ENCODE data around the gene ABCC6. TPM values are rescaled to one million over a fixed set of nuclear protein-coding genes. Genes with fewer than 3 reads are reported as not detected.

ABCC6 gene
- total RNA-seq, 1 donor from 2014 or later: 3.0 TPM

DNA sequence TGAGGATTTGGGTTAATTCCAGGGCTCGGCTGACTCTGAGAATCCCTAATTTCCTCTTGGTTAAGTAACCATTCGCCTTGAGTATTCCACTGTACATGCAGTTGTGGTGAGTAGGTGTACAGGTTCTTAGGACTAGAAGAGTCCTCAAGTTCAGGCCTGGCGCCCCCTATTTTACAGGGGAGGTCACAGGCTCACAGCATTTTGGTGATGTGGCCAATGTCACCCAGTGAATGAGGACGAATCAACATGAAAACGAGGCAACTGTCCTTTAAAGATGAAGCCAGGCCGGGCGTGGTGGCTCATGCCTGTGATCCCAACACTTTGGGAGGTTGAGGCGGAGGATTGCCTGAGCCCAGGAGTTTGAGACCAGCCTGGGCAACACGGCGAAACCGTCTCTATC, 55.4 kb downstream of the ABCC6 start:
- TF ChIP-seq, protein P1, sequence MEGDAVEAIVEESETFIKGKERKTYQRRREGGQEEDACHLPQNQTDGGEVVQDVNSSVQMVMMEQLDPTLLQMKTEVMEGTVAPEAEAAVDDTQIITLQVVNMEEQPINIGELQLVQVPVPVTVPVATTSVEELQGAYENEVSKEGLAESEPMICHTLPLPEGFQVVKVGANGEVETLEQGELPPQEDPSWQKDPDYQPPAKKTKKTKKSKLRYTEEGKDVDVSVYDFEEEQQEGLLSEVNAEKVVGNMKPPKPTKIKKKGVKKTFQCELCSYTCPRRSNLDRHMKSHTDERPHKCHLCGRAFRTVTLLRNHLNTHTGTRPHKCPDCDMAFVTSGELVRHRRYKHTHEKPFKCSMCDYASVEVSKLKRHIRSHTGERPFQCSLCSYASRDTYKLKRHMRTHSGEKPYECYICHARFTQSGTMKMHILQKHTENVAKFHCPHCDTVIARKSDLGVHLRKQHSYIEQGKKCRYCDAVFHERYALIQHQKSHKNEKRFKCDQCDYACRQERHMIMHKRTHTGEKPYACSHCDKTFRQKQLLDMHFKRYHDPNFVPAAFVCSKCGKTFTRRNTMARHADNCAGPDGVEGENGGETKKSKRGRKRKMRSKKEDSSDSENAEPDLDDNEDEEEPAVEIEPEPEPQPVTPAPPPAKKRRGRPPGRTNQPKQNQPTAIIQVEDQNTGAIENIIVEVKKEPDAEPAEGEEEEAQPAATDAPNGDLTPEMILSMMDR (IDR thresholded peaks at IDR 0.05; ENCODE audit: insufficient read depth, low read depth, low read length): no peak
- no peak for TF ChIP-seq EZH2 (IDR thresholded peaks at IDR 0.05; ENCODE audit: insufficient read depth, low read length)
- no peaks in the 10 kb centered on the region for H3K9me3 ChIP-seq (ENCODE audit: insufficient read depth, low read depth, low read length)
- no peaks in the 10 kb centered on the region for H4K20me1 ChIP-seq (ENCODE audit: insufficient read depth, low read length)
- Mint-ChIP-seq H3K4me1 (ENCODE audit: low read depth, unreplicated experiment) (no peaks in the 10 kb centered on the region), H3K4me3 (ENCODE audit: unreplicated experiment) (no peak overlapping the region), H3K36me3 (ENCODE audit: low read depth, unreplicated experiment) (peaks cover 8% of the 10 kb centered on the region), H3K27me3 (ENCODE audit: low read depth, unreplicated experiment) (peaks cover 3% of the 10 kb centered on the region), H3K9me3 (ENCODE audit: unreplicated experiment) (peaks cover 5% of the 10 kb centered on the region), H3K27ac (ENCODE audit: unreplicated experiment) (no peak overlapping the region)
- no peaks in the 10 kb centered on the region for H3K27me3 ChIP-seq (ENCODE audit: insufficient read depth, low read length)
- no peaks in the 10 kb centered on the region for H3K79me2 ChIP-seq (ENCODE audit: insufficient read depth, low read length)
- no peak overlapping the region for H3K4me2 ChIP-seq (ENCODE audit: low read length)
- no peak overlapping the region for H3K9ac ChIP-seq (ENCODE audit: low read length)
- no peak for FAIRE-seq
- DNase-seq (ENCODE audit: low read depth): no peak
- no peak overlapping the region for H3K27ac ChIP-seq (ENCODE audit: low read depth, low read length)
- H3K36me3 ChIP-seq (ENCODE audit: insufficient read depth, low read length): no peaks in the 10 kb centered on the region
- no peak overlapping the region for H2AFZ ChIP-seq (ENCODE audit: low read depth, low read length)
- no peak overlapping the region for H3K4me3 ChIP-seq (ENCODE audit: insufficient read depth, low read depth, low read length)
- H3K4me1 ChIP-seq (ENCODE audit: insufficient read depth, low read length): no peaks in the 10 kb centered on the region

- H3K9me3 ChIP-seq (ENCODE audit: insufficient read depth, low read depth, low read length): no peaks in the 10 kb centered on the region
- no peaks in the 10 kb centered on the region for H3K27me3 ChIP-seq (ENCODE audit: insufficient read depth, low read length)
- H3K36me3 ChIP-seq (ENCODE audit: insufficient read depth, low read length): no peaks in the 10 kb centered on the region
- no peak overlapping the region for H3K4me2 ChIP-seq (ENCODE audit: low read length)
- no peak overlapping the region for H3K9ac ChIP-seq (ENCODE audit: low read length)
- no peak overlapping the region for H2AFZ ChIP-seq (ENCODE audit: low read depth, low read length)
- Mint-ChIP-seq H3K27me3 (ENCODE audit: low read depth, unreplicated experiment) (peaks cover 3% of the 10 kb centered on the region), H3K36me3 (ENCODE audit: low read depth, unreplicated experiment) (peaks cover 8% of the 10 kb centered on the region), H3K4me1 (ENCODE audit: low read depth, unreplicated experiment) (no peaks in the 10 kb centered on the region), H3K27ac (ENCODE audit: unreplicated experiment) (no peak overlapping the region), H3K9me3 (ENCODE audit: unreplicated experiment) (peaks cover 5% of the 10 kb centered on the region), H3K4me3 (ENCODE audit: unreplicated experiment) (no peak overlapping the region)
- no peaks in the 10 kb centered on the region for H3K4me1 ChIP-seq (ENCODE audit: insufficient read depth, low read length)
- H3K79me2 ChIP-seq (ENCODE audit: insufficient read depth, low read length): no peaks in the 10 kb centered on the region
- no peaks in the 10 kb centered on the region for H4K20me1 ChIP-seq (ENCODE audit: insufficient read depth, low read length)
- TF ChIP-seq EZH2 (IDR thresholded peaks at IDR 0.05; ENCODE audit: insufficient read depth, low read length): no peak
- TF ChIP-seq, protein P1 (IDR thresholded peaks at IDR 0.05; ENCODE audit: insufficient read depth, low read depth, low read length): no peak
- no peak for FAIRE-seq
- no peak overlapping the region for H3K4me3 ChIP-seq (ENCODE audit: insufficient read depth, low read depth, low read length)
- no peak overlapping the region for H3K27ac ChIP-seq (ENCODE audit: low read depth, low read length)
- no peak for DNase-seq (ENCODE audit: low read depth)
Measured at GRCh38 chr16:16166949-16167348, 56.3 kb downstream of the ABCC6 start.

DNA sequence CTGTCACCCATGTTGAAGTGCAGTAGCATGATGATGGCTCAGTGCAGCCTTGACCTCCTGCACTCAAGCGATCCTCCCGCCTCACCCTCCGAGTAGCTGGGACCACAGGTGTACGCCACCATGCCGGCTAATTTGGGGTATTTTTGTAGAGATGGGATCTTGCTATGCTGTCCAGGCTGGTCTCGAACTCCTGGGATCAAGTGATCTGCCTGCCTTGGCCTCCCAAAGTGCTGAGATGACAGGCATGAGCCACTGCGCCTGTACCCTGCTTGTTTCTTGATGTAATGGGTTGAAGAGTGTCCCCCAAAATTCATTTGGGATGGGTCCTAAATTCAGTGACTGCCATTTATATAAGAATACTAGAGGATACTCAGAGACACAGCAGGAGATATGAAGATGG, 57.2 kb downstream of the ABCC6 start:
- no peak for DNase-seq (ENCODE audit: low read depth)
- no peak overlapping the region for H3K4me3 ChIP-seq (ENCODE audit: insufficient read depth, low read depth, low read length)
- H3K36me3 ChIP-seq (ENCODE audit: insufficient read depth, low read length): no peaks in the 10 kb centered on the region
- H3K9me3 ChIP-seq (ENCODE audit: insufficient read depth, low read depth, low read length): no peaks in the 10 kb centered on the region
- H3K27ac ChIP-seq (ENCODE audit: low read depth, low read length): no peak overlapping the region
- H3K4me2 ChIP-seq (ENCODE audit: low read length): no peak overlapping the region
- Mint-ChIP-seq H3K4me1 (ENCODE audit: low read depth, unreplicated experiment) (no peaks in the 10 kb centered on the region), H3K4me3 (ENCODE audit: unreplicated experiment) (no peak overlapping the region), H3K27ac (ENCODE audit: unreplicated experiment) (no peak overlapping the region), H3K36me3 (ENCODE audit: low read depth, unreplicated experiment) (peaks cover 10% of the 10 kb centered on the region), H3K27me3 (ENCODE audit: low read depth, unreplicated experiment) (peaks cover 5% of the 10 kb centered on the region), H3K9me3 (ENCODE audit: unreplicated experiment) (peaks cover 6% of the 10 kb centered on the region)
- FAIRE-seq: no peak
- no peaks in the 10 kb centered on the region for H3K27me3 ChIP-seq (ENCODE audit: insufficient read depth, low read length)
- H4K20me1 ChIP-seq (ENCODE audit: insufficient read depth, low read length): no peaks in the 10 kb centered on the region
- TF ChIP-seq, protein P1 (IDR thresholded peaks at IDR 0.05; ENCODE audit: insufficient read depth, low read depth, low read length): no peak
- no peak for TF ChIP-seq EZH2 (IDR thresholded peaks at IDR 0.05; ENCODE audit: insufficient read depth, low read length)
- no peaks in the 10 kb centered on the region for H3K79me2 ChIP-seq (ENCODE audit: insufficient read depth, low read length)
- no peaks in the 10 kb centered on the region for H3K4me1 ChIP-seq (ENCODE audit: insufficient read depth, low read length)
- H3K9ac ChIP-seq (ENCODE audit: low read length): no peak overlapping the region
- H2AFZ ChIP-seq (ENCODE audit: low read depth, low read length): no peak overlapping the region

Data from astrocyte (in vitro differentiated cells and primary cell).